Measurements from ENCODE around the gene DSC2. TPM values are rescaled to one million over a fixed set of nuclear protein-coding genes. Genes with fewer than 3 reads are reported as not detected.

The DSC2 gene
- total and polyA plus RNA-seq, 2 donors (not counting 3 experiments of a cell fraction or from before 2014, with no cell fraction given): under 0.01 TPM; not detected in 1

DNA sequence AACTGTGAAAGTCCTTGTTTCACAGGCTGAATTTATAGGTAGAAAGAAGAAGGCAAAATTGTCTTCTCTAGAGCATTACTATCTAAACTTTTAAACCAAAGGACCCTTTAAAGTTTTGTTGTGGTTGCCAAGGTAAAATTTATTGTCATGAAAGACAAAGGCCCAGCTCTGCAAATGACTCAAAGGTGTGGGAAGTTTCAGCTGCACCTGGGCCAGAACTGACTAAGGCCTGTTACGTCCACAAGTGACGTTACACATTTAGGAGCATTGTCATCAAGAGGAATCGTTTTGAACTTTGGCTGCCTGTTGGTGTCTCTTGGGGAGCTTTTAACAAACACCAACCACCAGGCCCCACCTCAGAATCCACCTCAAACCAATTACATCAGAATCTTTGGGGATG lies 51.6 kb downstream of the DSC2 start:
- Histone ChIP-seq H3K79me2 (ENCODE audit: control insufficient read depth, insufficient read depth, low read length) (no peaks in the 10 kb centered on the region), H3K9me3 (replicated peaks; ENCODE audit: control insufficient read depth, insufficient read depth, low read length) (no peaks in the 10 kb centered on the region), H2AFZ (ENCODE audit: low read depth, low read length) (no peak overlapping the region), H3K4me1 (ENCODE audit: control insufficient read depth, extremely low read depth, insufficient read depth, low read length) (no peaks in the 10 kb centered on the region), H3K4me2 (ENCODE audit: insufficient read depth, low read length) (no peak overlapping the region), H3K27ac (ENCODE audit: insufficient read depth, low read depth, low read length) (no peak overlapping the region), H3K9me1 (replicated peaks; ENCODE audit: control insufficient read depth, extremely low read depth, insufficient read depth, low read length) (no peaks in the 10 kb centered on the region), H3K9ac (replicated peaks; ENCODE audit: extremely low read depth, insufficient read depth, low read length) (no peak overlapping the region), H3K4me3 (replicated peaks in 1 of 3; ENCODE audit: insufficient read depth in 1 of 3, low read depth in 1 of 3, low read length in 3 of 3) (no peak overlapping the region), H3K36me3 (ENCODE audit: control insufficient read depth in 2 of 2, extremely low read depth in 1 of 2, insufficient read depth in 2 of 2, low read length in 2 of 2) (no peaks in the 10 kb centered on the region), H4K20me1 (replicated peaks; ENCODE audit: control insufficient read depth, extremely low read depth, insufficient read depth, low read length) (no peaks in the 10 kb centered on the region), H3K27me3 (ENCODE audit: control insufficient read depth in 2 of 2, insufficient read depth in 2 of 2, low read length in 2 of 2) (no peaks in the 10 kb centered on the region)
- intact Hi-C loops (cut with micrococcal nuclease): no loop called here
- dilution Hi-C loops (cut with MboI; ENCODE audit: extremely low pct_ligation_motif_present, low sequenced_read_pairs): no loop called here
- ChIA-PET POLR2A (no interaction called here), CTCF (no interaction called here)
- DNase-seq (ENCODE audit: low read depth, low spot score): no peak
- TF ChIP-seq POLR2A (IDR thresholded peaks at IDR 0.05; ENCODE audit: low read depth, low read length): no peak
- TF ChIP-seq, protein P1, sequence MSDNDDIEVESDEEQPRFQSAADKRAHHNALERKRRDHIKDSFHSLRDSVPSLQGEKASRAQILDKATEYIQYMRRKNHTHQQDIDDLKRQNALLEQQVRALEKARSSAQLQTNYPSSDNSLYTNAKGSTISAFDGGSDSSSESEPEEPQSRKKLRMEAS (IDR thresholded peaks at IDR 0.05; ENCODE audit: insufficient read depth, insufficient read length): no peak
- no peak for TF ChIP-seq EZH2 (IDR thresholded peaks at IDR 0.05; ENCODE audit: borderline replicate concordance, low read depth, low read length, severe bottlenecking)
- no peak for TF ChIP-seq POLR2AphosphoS5 (IDR thresholded peaks at IDR 0.05; ENCODE audit: insufficient read depth, low read depth, low read length)
- TF ChIP-seq JUN (IDR thresholded peaks at IDR 0.05; ENCODE audit: borderline replicate concordance, insufficient read depth, insufficient read length, low read depth): no peak
- no peak for TF ChIP-seq FOS (IDR thresholded peaks at IDR 0.05; ENCODE audit: borderline replicate concordance, insufficient read depth, low read length)
- no peak for TF ChIP-seq CTCF (IDR thresholded peaks at IDR 0.05; ENCODE audit: extremely low read depth in 1 of 2, insufficient read depth in 1 of 2, low read depth in 1 of 2, low read length in 2 of 2)
- TF ChIP-seq MYC (IDR thresholded peaks at IDR 0.05; ENCODE audit: low read depth, low read length): no peak
- TF ChIP-seq GATA2 (IDR thresholded peaks at IDR 0.05; ENCODE audit: insufficient read depth, insufficient read length, low read depth, low read length): no peak
- FAIRE-seq: no peak
- no TSS peak for BruUV-seq (replicated peaks)
